Left ventricle myocardium superior (tissue), 1 donor: ENCODE measurements around the gene SIL1. TPM values are rescaled to one million over a fixed set of nuclear protein-coding genes. Genes with fewer than 3 reads are reported as not detected.
"Not testable (repeated sequence)": the region's sequence is repeated elsewhere in the genome, so short reads cannot be mapped to it uniquely, and the experiment has no call there.

Experiments used
- ATAC-seq: fragments of 200-7000 bp; cut with Tn5 transposase; one replicate; pipeline ENCODE4 v1.9.1; 2020; ENCODE audit warnings: mild to moderate bottlenecking, moderate library complexity
- DNase-seq: peaks from one replicate; pipeline ENCODE4 v3.0.0-alpha.2; 2020
- intact Hi-C: fragments of 100-400 bp; cut with micrococcal nuclease; formaldehyde crosslinking; loops from one replicate; pipeline ENCODE4 v1.11.0; 2022
- total RNA-seq: library from RNA; stranded (reverse); fragmentation: NEBNext Ultra II Directional; extraction: Animal tissue kit (Norgen Biotek cat#: 25700); gene quantifications from one replicate; pipeline ENCODE4 v1.2.1, GENCODE V29; 2021
- donor health status: DM: no; HTN: yes; CAD: no; lungs with severe emphysema.

SIL1 gene
- total RNA-seq, 1 donor from 2014 or later, result 46.0 TPM

DNA sequence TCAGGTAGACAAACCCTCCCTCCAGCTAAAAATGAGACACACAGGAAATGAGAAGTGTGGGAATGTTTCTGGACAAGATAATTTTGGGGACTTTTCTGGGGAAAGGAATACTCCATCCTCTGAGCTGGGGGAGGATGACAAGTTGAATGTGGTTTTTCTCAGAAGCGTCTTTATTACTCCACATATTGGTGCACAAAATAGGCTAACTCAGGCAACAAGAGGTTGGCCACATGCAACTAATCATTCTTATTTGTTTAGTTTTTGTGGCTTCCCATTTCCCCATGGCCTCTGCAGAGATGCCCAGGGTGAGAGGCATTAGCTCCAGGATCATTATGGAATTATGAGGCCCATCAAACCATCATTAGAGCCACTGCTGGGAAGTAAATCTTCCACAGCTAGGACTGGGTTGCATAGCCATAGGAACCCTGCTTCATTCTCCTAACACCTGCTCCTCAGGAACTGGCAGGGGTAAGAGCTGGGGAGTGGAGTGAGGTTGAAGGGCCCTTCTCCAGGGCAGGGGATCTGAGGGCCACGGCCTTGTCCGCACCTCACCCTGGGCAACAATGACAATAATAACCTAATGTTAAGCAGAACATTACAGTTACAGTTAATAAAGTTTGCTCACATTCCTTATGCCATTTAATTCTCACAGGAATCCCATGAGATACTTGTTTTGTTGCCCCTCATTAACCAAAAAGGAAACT lies 9.3 kb upstream of the SIL1 start:
- ATAC-seq (no peak), DNase-seq (no peak)
- intact Hi-C loops, result no loop called here

GRCh38 chr5:139205586-139205985 lies 7.4 kb upstream of the SIL1 start:
- ATAC-seq (no peak), DNase-seq (no peak)
- intact Hi-C loops, result no loop called here

DNA sequence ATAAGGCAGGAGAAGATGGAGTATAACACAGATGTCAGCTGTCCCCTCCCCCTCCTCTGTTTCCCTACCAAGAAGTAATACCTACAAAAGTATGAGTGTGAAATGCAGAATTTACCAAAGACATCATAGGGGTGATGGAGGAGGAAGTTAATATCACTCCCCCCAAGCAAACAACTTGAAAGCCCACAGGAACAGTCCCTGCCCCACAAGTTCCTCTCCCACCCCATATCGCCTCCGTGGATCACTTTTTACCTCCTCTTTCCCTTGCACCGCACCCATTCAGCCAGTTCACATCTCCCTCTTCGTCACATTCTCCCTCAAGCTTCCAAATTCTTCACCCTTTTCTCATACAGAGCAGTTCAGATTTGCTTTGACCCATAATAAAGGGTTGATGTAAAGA lies 7.0 kb upstream of the SIL1 start:
- no peak for ATAC-seq
- intact Hi-C loops, result no loop called here

GRCh38 chr5:139204196-139204595 lies 6.0 kb upstream of the SIL1 start:
- intact Hi-C loops, result no loop called here

More for the DNA sequence above, 7.0 kb upstream of the SIL1 start:
- DNase-seq, result no peak

GRCh38 chr5:139199321-139199720 lies 1.2 kb upstream of the SIL1 start:
- intact Hi-C loops, result no loop called here
- ATAC-seq, result no peak
- DNase-seq, result no peak

More at GRCh38 chr5:139204196-139204595, 6.0 kb upstream of the SIL1 start:
- ATAC-seq, result no peak
- DNase-seq, result no peak

DNA sequence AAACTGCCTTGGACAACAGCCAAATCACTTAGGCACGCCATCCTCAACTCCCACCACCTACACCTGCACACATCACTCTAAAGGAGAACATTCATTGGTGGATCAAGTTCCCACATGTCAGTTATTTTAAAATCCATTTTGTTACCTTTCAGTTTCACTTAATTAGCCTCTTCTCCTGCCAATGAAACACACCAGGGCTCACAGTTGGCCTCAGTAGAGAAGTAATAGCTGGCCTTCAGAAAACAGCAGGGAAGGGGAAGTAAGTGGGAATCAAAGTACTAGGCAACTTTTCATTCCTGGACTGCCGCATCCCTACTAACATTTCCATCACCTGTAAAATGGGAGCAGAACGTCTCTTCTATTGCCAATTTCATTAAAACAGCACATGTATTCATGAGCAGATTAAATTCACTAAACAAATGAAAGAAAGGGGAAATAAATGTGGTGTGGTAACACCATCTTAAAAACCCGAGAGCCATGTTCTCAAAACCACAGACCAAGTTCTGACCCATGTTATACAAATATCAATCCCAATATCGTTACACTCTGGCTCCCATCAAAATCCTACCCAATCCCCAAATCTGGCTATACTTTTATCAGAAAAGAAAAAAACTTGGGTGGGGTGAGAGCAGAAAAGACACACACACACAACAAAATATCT lies 1.7 kb downstream of the SIL1 start:
- intact Hi-C loops, result no loop called here

GRCh38 chr5:139194486-139194885 lies 3.7 kb downstream of the SIL1 start:
- intact Hi-C loops, result no loop called here
- DNase-seq, result no peak
- ATAC-seq, result no peak

More for the DNA sequence above, 1.7 kb downstream of the SIL1 start:
- DNase-seq, result no peak
- ATAC-seq, result no peak

- ATAC-seq (no peak), DNase-seq (no peak)
- intact Hi-C loops, result no loop called here
Measured at GRCh38 chr5:139193928-139194327, 4.2 kb downstream of the SIL1 start.

- intact Hi-C loops, DNase-seq, ATAC-seq: not testable (repeated sequence)
Measured at GRCh38 chr5:139192906-139193305, 5.3 kb downstream of the SIL1 start.

DNA sequence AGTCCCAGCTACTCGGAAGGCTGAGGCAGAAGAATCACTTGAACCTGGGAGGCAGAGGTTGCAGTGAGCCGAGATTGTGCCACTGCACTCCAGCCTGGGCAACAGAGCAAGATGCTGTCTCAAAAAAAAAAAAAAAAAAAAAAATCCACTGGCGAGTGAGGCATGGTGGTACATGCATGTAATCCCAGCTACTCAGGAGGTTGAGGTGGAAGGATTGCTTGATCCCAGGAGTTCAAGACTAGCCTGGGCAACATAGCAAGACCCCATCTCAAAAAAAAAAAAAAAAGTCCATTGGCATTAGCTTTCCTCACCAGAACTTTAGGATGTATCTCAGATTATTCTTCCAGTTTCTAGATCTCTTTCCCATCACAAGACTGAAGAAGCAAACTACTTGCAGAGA lies 6.2 kb downstream of the SIL1 start:
- ATAC-seq, intact Hi-C loops, DNase-seq: not testable (repeated sequence)

DNA sequence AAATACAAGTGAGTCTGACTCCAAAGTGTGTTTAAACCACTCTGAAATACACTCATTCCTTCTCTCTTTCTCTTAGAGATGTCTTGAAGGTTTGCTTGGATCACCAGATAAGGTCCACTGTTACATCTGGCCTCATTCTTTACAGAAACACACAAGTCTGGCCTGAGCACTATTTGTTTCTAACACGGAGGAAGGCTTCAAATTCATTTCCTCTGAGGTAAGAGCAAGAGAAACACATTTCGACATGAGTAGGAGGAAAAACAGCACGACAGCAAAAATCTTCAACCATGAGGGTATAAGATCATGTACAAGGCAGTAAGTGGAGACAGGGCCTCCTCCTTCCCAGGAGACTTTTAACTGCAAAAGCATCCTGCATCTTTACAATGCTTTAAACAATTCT lies 8.0 kb downstream of the SIL1 start:
- ATAC-seq (peak; percentile 47), DNase-seq (no peak)
- intact Hi-C loops, result no loop called here

GRCh38 chr5:139188558-139189270 lies 9.5 kb downstream of the SIL1 start:
- intact Hi-C loops, result no loop called here
- ATAC-seq (no peak), DNase-seq (no peak)

- DNase-seq (no peak), ATAC-seq (no peak)
- intact Hi-C loops, result no loop called here
Measured at GRCh38 chr5:139186752-139187326, 11.3 kb downstream of the SIL1 start.

DNA sequence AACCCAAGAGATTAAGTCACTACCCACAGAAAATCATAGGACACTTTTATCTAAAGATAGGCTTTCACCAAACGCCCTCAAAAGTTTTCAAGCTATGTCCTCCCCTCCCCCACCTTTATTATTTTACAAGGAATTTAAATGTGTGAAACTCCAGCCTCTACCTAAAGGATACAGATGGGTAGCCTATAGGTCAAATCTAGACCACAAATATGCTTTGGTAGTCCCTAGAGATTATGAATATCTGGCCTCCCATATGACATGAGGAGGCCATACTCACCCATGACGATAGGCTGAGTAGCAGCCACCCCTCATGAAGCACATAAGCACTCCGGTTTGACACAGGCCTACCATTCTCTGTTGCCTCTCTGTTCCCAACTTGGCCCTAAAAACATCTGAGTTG lies 11.9 kb downstream of the SIL1 start:
- ATAC-seq, result no peak
- intact Hi-C loops, result no loop called here
- DNase-seq, result no peak

DNA sequence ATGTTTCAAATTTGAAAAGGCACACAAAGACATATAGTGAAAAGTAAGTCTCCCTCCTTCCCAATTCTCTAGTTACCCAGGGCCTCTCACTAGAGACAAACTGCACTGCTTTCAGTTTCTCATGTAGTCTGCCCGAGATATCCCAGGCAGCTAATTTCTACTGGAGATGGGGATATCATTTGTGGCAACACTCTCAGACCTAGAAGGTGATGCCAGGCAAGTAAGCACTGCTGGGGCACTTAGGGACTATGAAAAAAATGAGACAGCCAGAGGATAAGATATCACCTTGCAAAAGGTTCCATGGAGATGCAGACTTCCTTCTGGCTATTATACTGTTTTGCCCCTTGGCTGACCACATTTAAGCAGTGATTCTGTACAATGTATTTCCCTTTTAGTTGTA lies 12.6 kb downstream of the SIL1 start:
- DNase-seq (no peak), ATAC-seq (peak; percentile 42)

DNA sequence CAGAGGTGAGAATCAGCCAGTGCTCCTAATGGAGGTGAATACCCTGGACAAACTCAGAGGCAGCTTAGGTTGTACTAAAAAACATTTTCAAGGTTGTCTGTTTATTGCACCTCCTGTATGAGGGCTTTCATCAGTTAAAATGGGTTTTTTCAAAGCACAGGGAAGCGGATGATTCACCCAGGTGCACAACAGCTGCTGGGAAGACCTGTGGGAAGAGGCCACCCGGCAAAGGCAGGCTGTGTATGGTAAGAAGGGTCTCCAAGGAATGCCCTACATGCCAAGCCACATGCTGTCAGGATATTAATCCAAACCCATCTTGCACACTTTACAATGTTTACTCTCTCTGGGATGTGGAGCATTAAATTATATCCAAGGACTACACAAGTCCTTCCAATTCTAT lies 14.7 kb downstream of the SIL1 start:
- intact Hi-C loops, result no loop called here
- ATAC-seq (no peak), DNase-seq (no peak)

More for the DNA sequence above, 12.6 kb downstream of the SIL1 start:
- intact Hi-C loops, result no loop called here

- DNase-seq (no peak), ATAC-seq (no peak)
- intact Hi-C loops, result no loop called here
Measured at GRCh38 chr5:139182528-139183296, 15.5 kb downstream of the SIL1 start.

- no peak for DNase-seq
- intact Hi-C loops, result no loop called here
- ATAC-seq, result no peak
Measured at GRCh38 chr5:139181835-139182452, 16.2 kb downstream of the SIL1 start.

- intact Hi-C loops, result no loop called here
- ATAC-seq, result no peak
- DNase-seq, result no peak
Measured at GRCh38 chr5:139181322-139181730, 16.8 kb downstream of the SIL1 start.
